ENCODE results near the gene ZDHHC13.

DNA sequence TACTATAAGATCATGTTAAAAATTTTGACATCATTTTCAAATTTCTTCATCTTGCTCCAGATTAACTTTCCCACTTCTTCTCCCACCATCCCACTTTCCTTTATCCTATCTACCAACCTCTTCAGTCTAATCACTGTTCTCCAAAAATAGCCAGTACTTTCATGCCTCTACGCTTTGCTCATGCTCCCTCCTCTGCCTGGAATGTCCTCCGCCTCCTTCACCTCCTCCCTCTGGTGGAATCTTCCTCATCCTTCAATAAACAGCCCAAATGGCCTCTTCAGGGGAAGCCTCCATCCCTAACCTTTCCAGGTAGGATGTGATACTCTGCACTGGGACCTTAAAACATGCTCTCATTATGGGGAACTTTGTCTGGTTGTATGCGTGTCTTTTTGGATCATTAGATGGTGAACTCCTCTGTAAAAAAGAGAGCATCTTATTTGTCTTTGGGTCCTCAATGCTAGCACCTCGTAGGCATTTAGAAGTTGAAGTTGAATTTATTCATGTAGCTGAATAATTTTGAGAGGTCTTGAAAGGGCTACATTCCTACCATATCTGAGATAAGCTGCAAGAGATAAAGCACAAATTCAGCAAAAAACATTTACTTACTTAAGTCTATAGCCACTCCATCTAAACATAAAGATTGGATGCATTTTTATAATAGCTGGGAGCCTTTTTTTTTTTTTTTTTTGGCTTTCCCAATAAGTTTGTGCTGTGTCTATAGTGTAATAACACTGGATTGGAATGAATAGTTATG lies 92.8 kb downstream of the ZDHHC13 start:
- TF ChIP-seq, protein P1, sequence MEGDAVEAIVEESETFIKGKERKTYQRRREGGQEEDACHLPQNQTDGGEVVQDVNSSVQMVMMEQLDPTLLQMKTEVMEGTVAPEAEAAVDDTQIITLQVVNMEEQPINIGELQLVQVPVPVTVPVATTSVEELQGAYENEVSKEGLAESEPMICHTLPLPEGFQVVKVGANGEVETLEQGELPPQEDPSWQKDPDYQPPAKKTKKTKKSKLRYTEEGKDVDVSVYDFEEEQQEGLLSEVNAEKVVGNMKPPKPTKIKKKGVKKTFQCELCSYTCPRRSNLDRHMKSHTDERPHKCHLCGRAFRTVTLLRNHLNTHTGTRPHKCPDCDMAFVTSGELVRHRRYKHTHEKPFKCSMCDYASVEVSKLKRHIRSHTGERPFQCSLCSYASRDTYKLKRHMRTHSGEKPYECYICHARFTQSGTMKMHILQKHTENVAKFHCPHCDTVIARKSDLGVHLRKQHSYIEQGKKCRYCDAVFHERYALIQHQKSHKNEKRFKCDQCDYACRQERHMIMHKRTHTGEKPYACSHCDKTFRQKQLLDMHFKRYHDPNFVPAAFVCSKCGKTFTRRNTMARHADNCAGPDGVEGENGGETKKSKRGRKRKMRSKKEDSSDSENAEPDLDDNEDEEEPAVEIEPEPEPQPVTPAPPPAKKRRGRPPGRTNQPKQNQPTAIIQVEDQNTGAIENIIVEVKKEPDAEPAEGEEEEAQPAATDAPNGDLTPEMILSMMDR (IDR thresholded peaks at IDR 0.05; ENCODE audit: insufficient read depth, low read depth, low read length), result no peak
- no peak for TF ChIP-seq EZH2 (IDR thresholded peaks at IDR 0.05; ENCODE audit: insufficient read depth, low read length)
